Lower lobe of right lung (tissue), 2 donors: ENCODE data around the gene SCN2B. TPM values are rescaled to one million over a fixed set of nuclear protein-coding genes. Genes with fewer than 3 reads are reported as not detected.

Experiments used
- ATAC-seq, 2 donors: fragments of 200-7000 bp; cut with Tn5 transposase; one replicate each; pipeline ENCODE4 v1.9.1; 2020 to 2022; ENCODE audit warnings: mild to moderate bottlenecking in 2 of 2, moderate library complexity in 2 of 2
- DNase-seq: peaks from one replicate; pipeline ENCODE4 v3.0.0-alpha.2; 2020
- H3K27ac ChIP-seq: fragments of 200-600 bp; one replicate; pipeline ENCODE4 v1.8.0; 2022
- H3K27me3 ChIP-seq: fragments of 200-600 bp; one replicate; pipeline ENCODE4 v1.8.0; 2022; ENCODE audit warnings: low read depth
- H3K36me3 ChIP-seq: fragments of 200-600 bp; one replicate; pipeline ENCODE4 v1.8.0; 2022; ENCODE audit warnings: mild to moderate bottlenecking
- H3K4me1 ChIP-seq: fragments of 200-600 bp; one replicate; pipeline ENCODE4 v1.8.0; 2022
- H3K4me3 ChIP-seq: fragments of 200-600 bp; one replicate; pipeline ENCODE4 v1.8.0; 2022; ENCODE audit warnings: mild to moderate bottlenecking
- H3K9me3 ChIP-seq: fragments of 200-600 bp; one replicate; pipeline ENCODE4 v1.8.0; 2022
- intact Hi-C: fragments of 100-400 bp; cut with DNase I; formaldehyde crosslinking; loops from one replicate; pipeline ENCODE4 v1.11.0; 2022
- total RNA-seq: library from RNA; stranded (reverse); fragmentation: NEBNext Ultra II Directional; extraction: Animal tissue kit (Norgen Biotek cat#: 25700); gene quantifications from one replicate; pipeline ENCODE4 v1.2.1, GENCODE V29; 2021
- TF ChIP-seq, protein P1 (sequence below): fragments of 200-600 bp; IDR thresholded peaks from one replicate; pipeline ENCODE4 v1.8.0; 2022; ENCODE audit warnings: antibody characterized with exemption, mild to moderate bottlenecking
- donor health status: DM: no; HTN: yes; CAD: no; lungs with severe emphysema.

Gene SCN2B
- total RNA-seq, 1 donor from 2014 or later = 1.6 TPM

DNA sequence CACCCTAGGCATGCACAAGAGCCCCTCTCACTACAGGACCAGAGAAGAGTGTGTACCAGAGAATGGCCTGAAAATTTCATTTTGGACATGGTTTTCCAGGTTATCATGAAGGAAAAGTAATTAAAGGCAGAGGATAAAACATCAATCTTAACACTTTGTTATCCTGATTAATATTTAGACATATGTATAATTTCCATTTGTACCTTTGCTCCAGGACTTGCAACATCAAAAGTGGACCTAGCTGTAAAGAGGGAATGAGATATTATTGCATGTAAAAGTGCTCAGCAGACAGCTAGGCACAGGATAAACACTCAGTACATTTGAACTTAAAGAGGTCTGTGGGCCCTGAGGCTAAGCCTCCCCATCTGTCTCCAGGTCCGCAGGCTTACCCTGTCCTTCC lies 21.8 kb downstream of the SCN2B start:
- no peak overlapping the region for H3K27ac ChIP-seq
- TF ChIP-seq, protein P1, sequence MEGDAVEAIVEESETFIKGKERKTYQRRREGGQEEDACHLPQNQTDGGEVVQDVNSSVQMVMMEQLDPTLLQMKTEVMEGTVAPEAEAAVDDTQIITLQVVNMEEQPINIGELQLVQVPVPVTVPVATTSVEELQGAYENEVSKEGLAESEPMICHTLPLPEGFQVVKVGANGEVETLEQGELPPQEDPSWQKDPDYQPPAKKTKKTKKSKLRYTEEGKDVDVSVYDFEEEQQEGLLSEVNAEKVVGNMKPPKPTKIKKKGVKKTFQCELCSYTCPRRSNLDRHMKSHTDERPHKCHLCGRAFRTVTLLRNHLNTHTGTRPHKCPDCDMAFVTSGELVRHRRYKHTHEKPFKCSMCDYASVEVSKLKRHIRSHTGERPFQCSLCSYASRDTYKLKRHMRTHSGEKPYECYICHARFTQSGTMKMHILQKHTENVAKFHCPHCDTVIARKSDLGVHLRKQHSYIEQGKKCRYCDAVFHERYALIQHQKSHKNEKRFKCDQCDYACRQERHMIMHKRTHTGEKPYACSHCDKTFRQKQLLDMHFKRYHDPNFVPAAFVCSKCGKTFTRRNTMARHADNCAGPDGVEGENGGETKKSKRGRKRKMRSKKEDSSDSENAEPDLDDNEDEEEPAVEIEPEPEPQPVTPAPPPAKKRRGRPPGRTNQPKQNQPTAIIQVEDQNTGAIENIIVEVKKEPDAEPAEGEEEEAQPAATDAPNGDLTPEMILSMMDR = no peak
- H3K9me3 ChIP-seq = no peaks in the 10 kb centered on the region
- no peak overlapping the region for H3K4me3 ChIP-seq
- intact Hi-C loops = no loop called here
- H3K36me3 ChIP-seq = no peaks in the 10 kb centered on the region
- DNase-seq (no peak), ATAC-seq (no peak)
- peaks cover 19% of the 10 kb centered on the region for H3K4me1 ChIP-seq
- peaks cover 57% of the 10 kb centered on the region for H3K27me3 ChIP-seq

DNA sequence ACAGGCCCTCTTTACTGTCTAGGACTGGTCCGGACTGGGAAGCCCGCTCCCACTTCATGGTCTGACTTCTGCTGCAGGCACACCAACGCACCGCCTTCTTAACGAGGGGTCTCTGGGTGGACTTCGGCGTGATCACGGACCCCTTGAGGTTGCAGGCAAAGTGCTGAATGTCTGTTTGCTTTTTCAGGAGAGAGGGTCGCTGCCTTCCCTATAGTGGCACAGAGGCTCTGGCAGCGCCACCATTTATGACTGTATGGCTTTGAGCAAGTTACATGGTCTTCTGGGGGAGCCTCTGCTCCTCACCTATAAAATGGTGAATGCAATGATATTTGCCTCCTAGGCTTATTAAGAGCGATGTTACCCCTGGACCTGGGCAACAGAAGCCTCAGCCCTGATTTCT lies 22.5 kb downstream of the SCN2B start:
- Histone ChIP-seq H3K4me3 (no peak overlapping the region), H3K36me3 (no peaks in the 10 kb centered on the region), H3K9me3 (no peaks in the 10 kb centered on the region), H3K4me1 (peaks cover 19% of the 10 kb centered on the region), H3K27me3 (peaks cover 57% of the 10 kb centered on the region), H3K27ac (no peak overlapping the region)
- TF ChIP-seq, protein P1 = no peak
- DNase-seq = no peak
- ATAC-seq = no peak
- intact Hi-C loops = no loop called here

DNA sequence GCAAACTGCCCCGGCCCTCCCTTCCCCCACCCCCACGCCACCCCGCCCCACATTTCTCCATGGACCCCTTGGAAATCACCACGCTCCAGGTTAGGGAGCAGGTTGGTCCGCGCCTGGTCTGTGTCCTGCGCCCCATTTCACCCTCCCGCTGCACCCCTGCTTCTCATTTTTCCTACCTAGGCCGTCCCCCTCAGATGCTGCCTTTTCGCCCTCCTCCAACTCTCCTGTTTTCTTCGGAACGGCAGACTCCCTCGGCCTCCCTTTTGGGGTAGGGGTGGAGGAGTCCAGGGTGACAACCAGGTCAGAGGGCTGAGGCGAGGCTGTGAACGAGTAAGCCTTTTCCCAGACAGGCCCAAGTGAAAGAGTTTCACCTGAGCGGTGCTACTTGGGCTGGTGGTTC lies 22.9 kb downstream of the SCN2B start:
- intact Hi-C loops = no loop called here
- DNase-seq = no peak
- TF ChIP-seq, protein P1 = no peak
- ATAC-seq = no peak
- peaks cover 19% of the 10 kb centered on the region for H3K4me1 ChIP-seq
- H3K27me3 ChIP-seq = peaks cover 57% of the 10 kb centered on the region
- H3K36me3 ChIP-seq = no peaks in the 10 kb centered on the region
- H3K9me3 ChIP-seq = no peaks in the 10 kb centered on the region
- H3K4me3 ChIP-seq = peak overlapping the region; percentile 56
- H3K27ac ChIP-seq = no peak overlapping the region

DNA sequence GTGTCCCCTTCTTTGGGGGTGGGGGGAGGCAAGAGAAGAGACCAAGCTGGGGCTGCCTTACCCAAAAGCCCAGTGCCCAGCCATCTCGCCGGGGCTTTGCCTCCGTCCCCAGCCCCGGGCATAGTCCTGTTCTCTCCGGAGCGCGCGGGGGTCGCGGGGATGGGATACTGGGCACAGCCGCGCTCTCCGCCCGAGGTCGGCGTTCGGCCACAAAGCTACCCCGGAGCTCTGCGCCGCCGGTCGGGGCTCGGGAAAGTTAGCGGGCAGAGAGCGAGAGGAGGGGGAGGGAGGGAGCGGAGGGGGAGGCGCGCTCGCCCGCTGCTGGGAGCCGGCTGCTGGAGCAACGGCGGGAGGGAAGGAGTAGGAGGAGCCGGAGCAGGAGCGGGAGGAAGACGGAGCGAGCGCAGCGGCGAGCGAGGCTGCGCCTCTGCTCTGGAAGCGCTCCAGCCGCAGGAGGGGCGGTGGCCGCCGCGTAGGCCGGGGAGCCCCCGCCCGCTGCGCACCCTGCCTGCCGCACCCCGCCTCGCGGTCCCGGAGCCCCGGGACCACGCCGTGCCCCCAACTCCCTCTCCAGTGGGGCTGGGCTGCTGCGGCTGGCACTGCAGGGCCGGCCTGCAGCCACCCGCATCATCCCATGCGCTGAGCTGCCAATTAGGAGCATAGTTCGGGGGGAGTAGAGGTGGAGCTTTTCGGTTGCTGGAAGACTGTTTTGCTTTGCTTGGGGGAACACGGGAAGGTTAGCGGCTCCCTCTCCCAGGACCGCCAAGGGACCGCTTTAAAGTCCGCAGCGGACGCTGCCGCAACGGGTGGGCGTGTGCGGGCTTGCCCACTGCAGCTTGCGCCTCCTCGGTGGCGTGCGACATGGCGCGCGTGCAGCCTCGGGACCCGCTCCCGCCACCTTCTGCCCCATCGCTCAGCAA lies 23.6 kb downstream of the SCN2B start, which contains the start of gene SCN4B:
Gene SCN4B (minus strand): TSS at position 272 of the 920 bp plus-strand sequence. CDS start 150 bp downstream, at position 122.
- intact Hi-C loops = no loop called here
- Histone ChIP-seq H3K27ac (no peak within 1 kb of the TSS), H3K36me3 (no peaks in the 10 kb centered on the region), H3K4me3 (peak within 1 kb of the TSS; percentile 56), H3K4me1 (peaks cover 19% of the 10 kb centered on the region), H3K9me3 (no peaks in the 10 kb centered on the region), H3K27me3 (peaks cover 57% of the 10 kb centered on the region)
- TF ChIP-seq, protein P1 = no peak
- ATAC-seq = peak; percentile 79 to 86
- DNase-seq = peak; percentile 73

DNA sequence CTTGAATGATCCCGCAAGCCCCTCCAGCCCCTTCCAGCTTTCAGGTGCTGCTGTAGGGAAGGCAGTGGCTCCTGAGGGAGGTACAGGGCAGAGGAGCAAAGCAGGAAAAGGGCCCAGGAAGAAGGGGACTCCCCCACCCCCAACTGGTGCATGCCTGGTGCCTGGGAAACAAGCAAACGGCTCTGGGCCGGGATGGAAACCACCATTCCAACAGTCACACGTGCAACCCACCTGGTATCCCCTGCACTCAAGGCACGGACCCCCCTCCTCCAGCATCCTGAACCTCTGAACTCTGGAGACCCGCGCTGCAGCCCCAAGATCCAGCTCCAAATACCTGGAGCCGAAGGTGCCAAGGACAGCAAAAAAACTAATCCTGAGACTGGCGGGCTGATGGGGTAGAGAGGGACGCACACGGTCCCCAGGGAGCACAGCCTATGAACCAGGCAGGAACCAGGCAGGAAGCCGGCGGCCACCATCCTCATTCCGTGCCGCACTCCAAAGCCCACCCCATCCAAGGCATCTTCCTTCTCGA lies 24.4 kb downstream of the SCN2B start:
- Histone ChIP-seq H3K27ac (no peak overlapping the region), H3K9me3 (no peaks in the 10 kb centered on the region), H3K4me3 (peak overlapping the region; percentile 56), H3K36me3 (no peaks in the 10 kb centered on the region), H3K27me3 (peaks cover 52% of the 10 kb centered on the region), H3K4me1 (peaks cover 19% of the 10 kb centered on the region)
- ATAC-seq = peak in 1 of 2 donors; percentile 13
- no peak for DNase-seq
- TF ChIP-seq, protein P1 = no peak
- intact Hi-C loops = no loop called here
